ENCODE measurements around the gene LPO.

DNA sequence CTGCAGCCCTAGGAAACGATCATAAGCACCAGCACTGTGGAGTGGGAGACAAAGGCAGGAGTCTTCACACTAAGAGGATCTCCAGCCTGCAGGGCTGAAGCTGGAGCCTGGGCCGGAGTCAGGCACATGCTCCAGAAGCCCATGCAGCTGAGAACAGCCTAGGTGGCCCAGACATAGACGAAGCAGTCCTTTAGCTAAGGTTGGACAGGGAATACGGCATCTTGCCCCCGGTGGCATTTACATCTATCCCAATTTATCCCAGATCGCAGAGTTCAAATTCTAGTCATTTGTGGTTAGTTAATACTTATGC is 76.3 kb downstream of the LPO start:
- no peak for TF ChIP-seq CTCF (conservative IDR thresholded peaks at IDR 0.05)
- no peak for TF ChIP-seq ZFX (IDR thresholded peaks at IDR 0.05)

Data from C4-2B (cell line).